ENCODE data around the gene SESTD1. TPM values are rescaled to one million over a fixed set of nuclear protein-coding genes. Genes with fewer than 3 reads are reported as not detected.
A peak's percentile ranks its signal among the peaks of the same experiment; 100 is the strongest.

Gene SESTD1
- total and polyA plus RNA-seq, 5 experiments from 2014 or later, result 0.27 to 5.3 (median 1.4) TPM

GRCh38 chr2:179193759-179194394, 70.8 kb downstream of the SESTD1 start:
- DNase-seq, result no peak
- peaks cover 0 to 26% (median 7%) of the 10 kb centered on the region in 9 donors for H3K9me3 Mint-ChIP-seq
- H3K27ac Mint-ChIP-seq, result peak overlapping the region in 1 of 10 donors; percentile 9
- ATAC-seq, result no peak
- H3K4me1 Mint-ChIP-seq, result peaks cover 0 to 43% (median 0%) of the 10 kb centered on the region in 4 donors
- H3K27me3 Mint-ChIP-seq, result peaks cover 0 to 5% (median 0%) of the 10 kb centered on the region in 5 donors
- POLR2A ChIA-PET, result no interaction called here
- H3K4me3 Mint-ChIP-seq, result no peak overlapping the region
- H3K36me3 Mint-ChIP-seq, result peaks cover 4 to 12% (median 9%) of the 10 kb centered on the region in 3 donors

- DNase-seq (no peak), ATAC-seq (no peak)
- H3K27me3 Mint-ChIP-seq, result peaks cover 0 to 5% (median 0%) of the 10 kb centered on the region in 5 donors
- POLR2A ChIA-PET, result no interaction called here
- peaks cover 0 to 44% (median 0%) of the 10 kb centered on the region in 4 donors for H3K4me1 Mint-ChIP-seq
- no peak overlapping the region for H3K4me3 Mint-ChIP-seq
- H3K27ac Mint-ChIP-seq, result no peak overlapping the region
- peaks cover 4 to 15% (median 13%) of the 10 kb centered on the region in 3 donors for H3K36me3 Mint-ChIP-seq
- peaks cover 0 to 26% (median 9%) of the 10 kb centered on the region in 9 donors for H3K9me3 Mint-ChIP-seq
Observed at GRCh38 chr2:179191110-179191509, 73.5 kb downstream of the SESTD1 start.

DNA sequence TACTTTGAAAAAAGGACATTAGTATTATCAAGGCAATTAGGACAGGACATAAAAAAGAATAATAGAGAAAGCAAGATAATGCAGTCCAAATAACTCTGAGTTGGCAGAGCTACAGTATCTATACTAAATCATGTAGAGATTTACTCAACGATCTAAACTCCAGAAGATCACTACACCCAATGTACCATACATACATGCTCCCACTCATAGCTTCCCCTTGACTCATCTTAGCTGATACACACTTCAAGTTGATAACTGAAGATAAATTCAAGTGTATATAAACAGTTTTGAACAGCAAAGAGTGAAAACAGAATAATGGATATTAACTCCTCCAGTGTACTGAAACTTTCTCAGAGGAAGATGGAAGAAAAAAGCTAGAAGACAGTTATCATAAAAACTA, 78.5 kb downstream of the SESTD1 start:
- Mint-ChIP-seq H3K27me3 (no peaks in the 10 kb centered on the region), H3K27ac (no peak overlapping the region), H3K36me3 (peaks cover 4 to 16% (median 13%) of the 10 kb centered on the region in 3 donors), H3K4me1 (peaks cover 0 to 12% (median 0%) of the 10 kb centered on the region in 4 donors), H3K4me3 (no peak overlapping the region), H3K9me3 (peaks cover 0 to 16% (median 4%) of the 10 kb centered on the region in 9 donors)
- no peak for DNase-seq
- POLR2A ChIA-PET, result no interaction called here
- ATAC-seq, result no peak

DNA sequence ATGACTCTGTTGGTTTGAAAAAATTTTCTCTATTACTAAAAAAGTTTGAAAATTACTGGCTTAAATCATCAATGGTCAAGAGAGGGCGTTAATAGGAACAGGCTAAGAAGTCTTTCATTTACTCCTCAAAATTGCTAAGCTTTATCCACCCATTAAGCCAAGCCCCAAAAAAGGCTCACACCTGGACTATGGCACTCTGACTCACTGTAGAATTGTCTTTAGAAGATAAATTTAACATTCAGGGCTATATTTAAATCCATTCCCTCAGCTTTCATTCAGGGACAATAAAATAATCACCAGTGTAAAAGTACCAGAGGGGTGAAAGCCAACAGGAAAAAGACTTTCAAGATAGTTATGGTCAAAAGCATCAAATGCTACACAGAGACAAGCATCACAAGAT, 80.0 kb downstream of the SESTD1 start:
- H3K27me3 Mint-ChIP-seq, result no peaks in the 10 kb centered on the region
- H3K27ac Mint-ChIP-seq, result no peak overlapping the region
- ATAC-seq (no peak), DNase-seq (no peak)
- POLR2A ChIA-PET, result no interaction called here
- peaks cover 0 to 15% (median 0%) of the 10 kb centered on the region in 4 donors for H3K4me1 Mint-ChIP-seq
- no peak overlapping the region for H3K4me3 Mint-ChIP-seq
- peaks cover 2 to 15% (median 10%) of the 10 kb centered on the region in 3 donors for H3K36me3 Mint-ChIP-seq
- peaks cover 0 to 10% (median 3%) of the 10 kb centered on the region in 9 donors for H3K9me3 Mint-ChIP-seq

- POLR2A ChIA-PET, result no interaction called here
- Mint-ChIP-seq H3K36me3 (peaks cover 0 to 3% (median under 1%) of the 10 kb centered on the region in 3 donors), H3K4me3 (no peak overlapping the region), H3K4me1 (peaks cover 0 to 7% (median 0%) of the 10 kb centered on the region in 4 donors), H3K9me3 (no peaks in the 10 kb centered on the region), H3K27me3 (no peaks in the 10 kb centered on the region), H3K27ac (no peak overlapping the region)
- ATAC-seq (no peak), DNase-seq (no peak)
Observed at GRCh38 chr2:179181002-179181401, 83.6 kb downstream of the SESTD1 start.

DNA sequence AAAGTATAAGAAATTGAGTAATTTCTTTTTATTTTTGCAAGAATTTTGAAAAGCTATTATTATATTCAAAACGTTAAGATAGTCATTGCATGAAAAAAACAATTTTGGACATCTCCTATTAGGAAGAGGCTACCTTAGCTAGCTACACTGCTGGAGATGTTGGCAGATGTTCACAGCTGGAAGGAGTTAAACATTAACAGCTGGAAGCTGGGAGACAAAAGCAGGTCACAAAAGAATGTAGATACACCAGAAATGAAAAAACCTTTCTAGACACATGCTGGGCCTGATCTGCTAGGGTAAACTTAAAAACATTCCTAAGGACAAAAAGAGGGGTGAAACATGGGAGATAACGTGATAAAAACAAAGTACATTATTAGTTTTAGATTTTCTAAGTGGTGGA, 84.4 kb downstream of the SESTD1 start:
- H3K4me1 Mint-ChIP-seq, result peaks cover 0 to 7% (median 0%) of the 10 kb centered on the region in 4 donors
- no peak for ATAC-seq
- DNase-seq, result no peak
- no peaks in the 10 kb centered on the region for H3K27me3 Mint-ChIP-seq
- POLR2A ChIA-PET, result no interaction called here
- H3K27ac Mint-ChIP-seq, result no peak overlapping the region
- no peaks in the 10 kb centered on the region for H3K9me3 Mint-ChIP-seq
- H3K36me3 Mint-ChIP-seq, result peaks cover 0 to 3% (median 0%) of the 10 kb centered on the region in 3 donors
- no peak overlapping the region for H3K4me3 Mint-ChIP-seq

DNA sequence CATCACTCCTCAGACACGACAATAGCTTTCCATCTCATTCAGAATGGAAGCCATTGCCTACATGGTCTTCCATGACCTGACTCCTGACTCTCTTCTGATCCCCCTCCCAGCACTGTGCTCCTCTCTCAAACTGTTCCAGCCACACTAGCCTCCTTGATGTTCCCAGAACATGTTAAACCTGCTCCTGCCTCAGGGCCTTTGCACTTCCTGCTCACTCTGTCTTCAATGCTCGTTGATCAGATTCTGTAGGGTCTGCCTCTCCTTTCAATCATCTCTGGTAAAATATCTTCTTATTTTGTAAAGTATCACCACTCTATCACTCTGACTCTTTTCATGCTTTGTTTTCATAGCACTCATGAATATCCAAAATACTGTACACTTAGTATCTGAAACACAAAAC, 84.9 kb downstream of the SESTD1 start:
- ATAC-seq, result no peak
- Mint-ChIP-seq H3K27me3 (no peaks in the 10 kb centered on the region), H3K36me3 (peaks cover 0 to 3% (median 0%) of the 10 kb centered on the region in 3 donors), H3K4me1 (peaks cover 0 to 7% (median 0%) of the 10 kb centered on the region in 4 donors), H3K27ac (no peak overlapping the region), H3K9me3 (no peaks in the 10 kb centered on the region), H3K4me3 (no peak overlapping the region)
- POLR2A ChIA-PET, result no interaction called here
- DNase-seq, result no peak

- no peaks in the 10 kb centered on the region for H3K27me3 Mint-ChIP-seq
- H3K36me3 Mint-ChIP-seq, result peaks cover 0 to 3% (median 0%) of the 10 kb centered on the region in 3 donors
- H3K4me1 Mint-ChIP-seq, result peaks cover 0 to 7% (median 0%) of the 10 kb centered on the region in 4 donors
- DNase-seq (no peak), ATAC-seq (no peak)
- H3K27ac Mint-ChIP-seq, result no peak overlapping the region
- POLR2A ChIA-PET, result no interaction called here
- H3K9me3 Mint-ChIP-seq, result no peaks in the 10 kb centered on the region
- H3K4me3 Mint-ChIP-seq, result no peak overlapping the region
Observed at GRCh38 chr2:179177694-179178093, 86.9 kb downstream of the SESTD1 start.

- POLR2A ChIA-PET, result no interaction called here
- no peaks in the 10 kb centered on the region for H3K27me3 Mint-ChIP-seq
- peaks cover 0 to 16% (median 0%) of the 10 kb centered on the region in 4 donors for H3K4me1 Mint-ChIP-seq
- no peak overlapping the region for H3K4me3 Mint-ChIP-seq
- H3K36me3 Mint-ChIP-seq, result no peaks in the 10 kb centered on the region
- ATAC-seq (no peak), DNase-seq (no peak)
- H3K9me3 Mint-ChIP-seq, result no peaks in the 10 kb centered on the region
- no peak overlapping the region for H3K27ac Mint-ChIP-seq
Observed at GRCh38 chr2:179174240-179174639, 90.4 kb downstream of the SESTD1 start.

DNA sequence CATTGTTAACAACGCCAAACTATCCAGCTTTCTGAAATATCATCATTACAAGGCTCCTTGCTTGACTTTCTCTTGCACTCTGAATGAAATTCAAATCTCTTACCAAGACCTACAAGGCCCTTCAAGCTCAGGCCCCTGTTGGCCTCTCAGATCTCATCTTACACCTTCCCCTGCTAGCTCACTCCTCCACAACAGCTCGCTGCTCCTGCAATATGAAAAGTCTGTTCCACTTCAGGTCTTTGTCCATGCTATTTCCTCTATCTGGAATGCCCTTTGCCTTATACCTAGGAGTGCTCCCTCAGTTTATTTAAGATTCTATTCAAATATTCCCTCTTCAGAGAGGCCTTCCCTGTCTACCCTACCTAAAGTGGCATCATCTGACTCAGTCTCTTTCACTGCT, 91.7 kb downstream of the SESTD1 start:
- Mint-ChIP-seq H3K4me1 (peaks cover 0 to 16% (median 0%) of the 10 kb centered on the region in 4 donors), H3K36me3 (no peaks in the 10 kb centered on the region), H3K9me3 (no peaks in the 10 kb centered on the region), H3K4me3 (no peak overlapping the region), H3K27me3 (no peaks in the 10 kb centered on the region), H3K27ac (no peak overlapping the region)
- ATAC-seq (no peak), DNase-seq (no peak)
- POLR2A ChIA-PET, result no interaction called here

DNA sequence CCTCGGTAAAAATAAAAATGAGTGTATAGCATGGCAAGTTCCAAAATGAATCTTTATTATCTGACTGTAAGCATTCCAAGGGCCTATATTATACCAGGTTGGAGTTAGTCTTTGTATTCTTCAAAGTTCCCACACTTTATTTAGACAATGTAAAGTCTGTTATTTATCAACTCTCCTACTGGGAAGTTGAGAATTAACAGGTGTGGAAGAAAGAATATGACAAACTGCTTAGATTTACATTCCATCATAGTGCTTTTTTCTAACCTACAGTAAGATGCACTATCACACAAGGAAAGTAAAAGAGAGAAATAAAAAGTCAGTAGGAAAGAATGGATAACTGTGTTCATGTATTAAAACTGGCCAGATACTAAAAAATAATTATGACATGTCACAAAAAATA, 93.3 kb downstream of the SESTD1 start:
- DNase-seq, result no peak
- H3K36me3 Mint-ChIP-seq, result peaks cover 0 to 8% (median under 1%) of the 10 kb centered on the region in 3 donors
- peak overlapping the region in 1 of 10 donors; percentile 16 for H3K27ac Mint-ChIP-seq
- no peak overlapping the region for H3K4me3 Mint-ChIP-seq
- peaks cover 0 to 8% (median 1%) of the 10 kb centered on the region in 9 donors for H3K9me3 Mint-ChIP-seq
- POLR2A ChIA-PET, result no interaction called here
- no peaks in the 10 kb centered on the region for H3K27me3 Mint-ChIP-seq
- H3K4me1 Mint-ChIP-seq, result peaks cover 0 to 16% (median 0%) of the 10 kb centered on the region in 4 donors
- ATAC-seq, result no peak

DNA sequence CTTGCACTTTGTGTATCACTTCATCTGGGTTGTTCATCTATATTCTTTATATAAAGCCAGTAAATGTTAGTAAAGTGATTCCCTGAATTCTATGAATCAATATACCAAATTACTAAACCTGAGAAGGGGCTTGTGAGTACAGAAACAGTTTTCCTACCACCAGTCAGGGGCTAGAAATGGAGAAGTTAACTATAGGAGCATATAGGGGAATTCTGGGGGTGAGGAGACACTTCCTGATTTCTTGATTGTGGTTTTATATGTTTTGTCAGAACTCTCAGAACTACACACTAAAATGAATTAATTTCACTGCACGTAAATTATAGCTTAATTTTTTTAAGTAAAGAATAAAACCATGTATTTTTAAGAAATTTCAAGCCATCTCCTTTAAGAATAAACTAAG, 93.7 kb downstream of the SESTD1 start:
- ATAC-seq (no peak), DNase-seq (no peak)
- H3K27me3 Mint-ChIP-seq, result no peaks in the 10 kb centered on the region
- peaks cover 0 to 12% (median 4%) of the 10 kb centered on the region in 9 donors for H3K9me3 Mint-ChIP-seq
- H3K4me1 Mint-ChIP-seq, result peaks cover 0 to 16% (median 0%) of the 10 kb centered on the region in 4 donors
- POLR2A ChIA-PET, result no interaction called here
- no peak overlapping the region for H3K4me3 Mint-ChIP-seq
- peak overlapping the region in 1 of 10 donors; percentile 16 for H3K27ac Mint-ChIP-seq
- peaks cover 0 to 12% (median 5%) of the 10 kb centered on the region in 3 donors for H3K36me3 Mint-ChIP-seq

- Mint-ChIP-seq H3K27me3 (no peaks in the 10 kb centered on the region), H3K36me3 (peaks cover 0 to 15% (median 5%) of the 10 kb centered on the region in 3 donors), H3K4me1 (peaks cover 0 to 2% (median 0%) of the 10 kb centered on the region in 4 donors), H3K27ac (no peak overlapping the region), H3K9me3 (peaks cover 0 to 13% (median 4%) of the 10 kb centered on the region in 9 donors), H3K4me3 (no peak overlapping the region)
- POLR2A ChIA-PET, result no interaction called here
- ATAC-seq, result no peak
- DNase-seq, result no peak
Observed at GRCh38 chr2:179165356-179166000, 99.2 kb downstream of the SESTD1 start.

Measured in naive thymus-derived CD8-positive, alpha-beta T cell (primary cell).